SK-N-SH (cell line): ENCODE results near the gene ABLIM2. TPM values are rescaled to one million over a fixed set of nuclear protein-coding genes. Genes with fewer than 3 reads are reported as not detected.

Experiments used
- CTCF ChIA-PET: fragments of 300-600, 350-600 bp; formaldehyde crosslinking; extraction: SDS; loops from one replicate; lab custom pipeline; 2021; lab: Yijun Ruan, JAX
- POLR2A ChIA-PET: fragments of 350-600 bp; sonication (Branson Sonifier 250); formaldehyde crosslinking; extraction: SDS; loops from one replicate; lab custom pipeline; 2020; ENCODE audit warnings: antibody characterized with exemption, inconsistent platforms; lab: Yijun Ruan, JAX
- DNase-seq: peaks from one replicate; pipeline ENCODE4 v3.0.0; 2012
- H2AFZ ChIP-seq: fragments of 200-600 bp; sonication (generic); 2 replicates; pipeline ENCODE4 v1.8.1; 2016; ENCODE audit warnings: antibody characterized with exemption, mild to moderate bottlenecking, low read depth
- H3F3A ChIP-seq: fragments of 200-600 bp; sonication (generic); replicated peaks from 2 replicates; pipeline ENCODE3; 2016; ENCODE audit warnings: antibody characterized with exemption, mild to moderate bottlenecking; ENCODE audit not compliant: insufficient read depth
- H3K27ac ChIP-seq, 2 experiments: fragments of 200-500 bp in 1 of 2; fragments of 200-600 bp in 1 of 2; sonication (Bioruptor generic) in 1 of 2; sonication (generic), shearing (Covaris generic) in 1 of 2; 2 replicates each; pipeline versions ENCODE4 v1.5.1 to v1.6.1; 2014 to 2016; ENCODE audit warnings: low read depth in 2 of 2, inconsistent platforms in 1 of 2, low read length in 1 of 2, mild to moderate bottlenecking in 1 of 2, mixed read lengths in 1 of 2
- H3K27me3 ChIP-seq: fragments of 200-600 bp; sonication (generic), shearing (Covaris generic); 2 replicates; pipeline ENCODE4 v1.6.1; 2016; ENCODE audit warnings: mixed run types; ENCODE audit not compliant: insufficient read depth
- H3K36me3 ChIP-seq, 2 experiments: fragments of 200-500 bp in 1 of 2; fragments of 200-600 bp in 1 of 2; sonication (Bioruptor generic) in 1 of 2; sonication (generic) in 1 of 2; replicated peaks in 1 of 2; 2 replicates each; pipeline versions ENCODE3 to v1.5.1; 2014 to 2016; ENCODE audit warnings: low read length in 1 of 2, mild to moderate bottlenecking in 1 of 2; ENCODE audit not compliant: insufficient read depth in 2 of 2, control insufficient read depth in 1 of 2
- H3K4me1 ChIP-seq, 2 experiments: fragments of 200-500 bp in 1 of 2; fragments of 200-600 bp in 1 of 2; sonication (Bioruptor generic) in 1 of 2; sonication (generic), shearing (Covaris generic) in 1 of 2; 2 replicates each; pipeline versions ENCODE4 v1.5.1 to v1.6.1; 2014 to 2016; ENCODE audit warnings: low read depth in 1 of 2, low read length in 1 of 2, mixed run types in 1 of 2; ENCODE audit not compliant: insufficient read depth in 2 of 2, control insufficient read depth in 1 of 2
- H3K4me2 ChIP-seq: fragments of 200-600 bp; sonication (generic), shearing (Covaris generic); 2 replicates; pipeline ENCODE4 v1.6.1; 2017; ENCODE audit warnings: mixed run types
- H3K4me3 ChIP-seq, 2 experiments: fragments of 200-500 bp in 1 of 2; fragments of 200-600 bp in 1 of 2; sonication (Bioruptor generic) in 1 of 2; sonication (generic), shearing (Covaris generic) in 1 of 2; 2 replicates each; pipeline versions ENCODE4 v1.5.1 to v1.8.1; 2014 to 2016; ENCODE audit warnings: low read depth in 2 of 2, inconsistent platforms in 1 of 2, low read length in 1 of 2, mild to moderate bottlenecking in 1 of 2, mixed read lengths in 1 of 2, moderate library complexity in 1 of 2
- H3K79me2 ChIP-seq: fragments of 200-600 bp; sonication (generic); 2 replicates; pipeline ENCODE4 v1.8.1; 2017; ENCODE audit warnings: mild to moderate bottlenecking; ENCODE audit not compliant: insufficient read depth
- H3K9ac ChIP-seq: fragments of 200-600 bp; sonication (generic); 2 replicates; pipeline ENCODE4 v1.6.1; 2017; ENCODE audit warnings: mixed run types
- H3K9me2 ChIP-seq: fragments of 200-600 bp; sonication (generic); 2 replicates; pipeline ENCODE4 v1.6.1; 2017; ENCODE audit warnings: mixed run types
- H3K9me3 ChIP-seq: fragments of 200-600 bp; sonication (generic); 2 replicates; pipeline ENCODE4 v1.6.1; 2017; ENCODE audit warnings: mixed run types, mild to moderate bottlenecking, moderate library complexity
- H4K20me1 ChIP-seq: fragments of 200-600 bp; sonication (generic); 2 replicates; pipeline ENCODE4 v1.6.1; 2017; ENCODE audit warnings: mild to moderate bottlenecking, mixed run types; ENCODE audit not compliant: insufficient read depth
- CHD2 ChIP-seq: fragments of 150-350 bp; IDR thresholded peaks from 2 replicates; pipeline ENCODE4 v1.6.1; 2018; ENCODE audit warnings: low read length; ENCODE audit not compliant: partially characterized antibody
- EZH2phosphoT487 ChIP-seq: fragments of 200-600 bp; sonication (generic); IDR thresholded peaks from 2 replicates; pipeline ENCODE4 v1.6.1; 2017; ENCODE audit warnings: low read depth, mixed run types, mild to moderate bottlenecking, antibody characterized with exemption, moderate library complexity, borderline replicate concordance
- FOSL2 ChIP-seq: IDR thresholded peaks from 2 replicates; pipeline ENCODE4 v1.4.0; 2012; ENCODE audit warnings: low read depth, mild to moderate bottlenecking, moderate library complexity, borderline replicate concordance
- FOXJ3 ChIP-seq: sonication (generic); formaldehyde crosslinking; IDR thresholded peaks from 2 replicates; pipeline ENCODE4 v1.5.1; 2020; ENCODE audit warnings: mild to moderate bottlenecking, missing genetic modification reagents
- FOXM1 ChIP-seq: IDR thresholded peaks from 2 replicates; pipeline ENCODE4 v1.4.0; 2012; ENCODE audit warnings: low read depth, mild to moderate bottlenecking
- GABPA ChIP-seq: IDR thresholded peaks from 2 replicates; pipeline ENCODE4 v1.4.0; 2012; ENCODE audit warnings: low read depth, mild to moderate bottlenecking
- GATA2 ChIP-seq: sonication (generic); formaldehyde crosslinking; IDR thresholded peaks from 2 replicates; pipeline ENCODE4 v1.5.0; 2020; ENCODE audit warnings: mild to moderate bottlenecking, missing genetic modification reagents
- JUND ChIP-seq: IDR thresholded peaks from 2 replicates; pipeline ENCODE4 v1.4.0; 2012
- MEF2A ChIP-seq: IDR thresholded peaks from 2 replicates; pipeline ENCODE4 v1.4.0; 2012; ENCODE audit warnings: low read depth, borderline replicate concordance
- NFIC ChIP-seq: IDR thresholded peaks from 2 replicates; pipeline ENCODE4 v1.4.0; 2012; ENCODE audit warnings: borderline replicate concordance
- NRF1 ChIP-seq: IDR thresholded peaks from 2 replicates; pipeline ENCODE4 v1.6.1; 2012; ENCODE audit warnings: low read depth, mild to moderate bottlenecking, low read length
- RCOR1 ChIP-seq: fragments of 150-350 bp; IDR thresholded peaks from 2 replicates; pipeline ENCODE4 v1.6.1; 2017; ENCODE audit warnings: antibody characterized with exemption, low read length
- SIN3A ChIP-seq: IDR thresholded peaks from 2 replicates; pipeline ENCODE4 v1.6.1; 2012; ENCODE audit warnings: low read depth, mild to moderate bottlenecking, low read length, moderate library complexity, borderline replicate concordance
- TCF12 ChIP-seq: IDR thresholded peaks from 2 replicates; pipeline ENCODE4 v1.4.0; 2012
- TEAD4 ChIP-seq: IDR thresholded peaks from 2 replicates; pipeline ENCODE4 v1.4.0; 2012; ENCODE audit warnings: mild to moderate bottlenecking, borderline replicate concordance; ENCODE audit not compliant: insufficient read depth
- YY1 ChIP-seq: IDR thresholded peaks from 2 replicates; pipeline ENCODE4 v1.4.0; 2012; ENCODE audit warnings: low read depth, mild to moderate bottlenecking
- WGBS: methylation state at CpG from one replicate; pipeline ENCODE4 v1.1.6; 2017; ENCODE audit warnings: low lambda C conversion rate; 5-methylcytosine and 5-hydroxymethylcytosine counted together
- polyA plus RNA-seq, 3 experiments: library from polyadenylated mRNA; depleted of rRNA; stranded (reverse); fragments of >200 nt; gene quantifications; 2 replicates each; pipeline ENCODE4 v1.2.3, GENCODE V29; 2012
- TF ChIP-seq, protein P1 (sequence below): IDR thresholded peaks from 2 replicates; pipeline ENCODE4; 2012
- TF ChIP-seq, protein P2 (sequence below): fragments of 150-350 bp; IDR thresholded peaks from 2 replicates; pipeline ENCODE4 v1.6.1; 2017; ENCODE audit warnings: antibody characterized with exemption, low read length, low read depth, borderline replicate concordance
- TF ChIP-seq, protein P3 (sequence below): IDR thresholded peaks from 2 replicates; pipeline ENCODE4 v1.4.0; 2012; ENCODE audit warnings: low read depth
- TF ChIP-seq, protein P4 (sequence below): IDR thresholded peaks from 2 replicates; pipeline ENCODE4 v1.4.0; 2012; ENCODE audit warnings: low read depth, borderline replicate concordance

Gene ABLIM2
- polyA plus RNA-seq, 1 of the 3 experiments (the other 2 are of a cell fraction) = 0.53 TPM

DNA sequence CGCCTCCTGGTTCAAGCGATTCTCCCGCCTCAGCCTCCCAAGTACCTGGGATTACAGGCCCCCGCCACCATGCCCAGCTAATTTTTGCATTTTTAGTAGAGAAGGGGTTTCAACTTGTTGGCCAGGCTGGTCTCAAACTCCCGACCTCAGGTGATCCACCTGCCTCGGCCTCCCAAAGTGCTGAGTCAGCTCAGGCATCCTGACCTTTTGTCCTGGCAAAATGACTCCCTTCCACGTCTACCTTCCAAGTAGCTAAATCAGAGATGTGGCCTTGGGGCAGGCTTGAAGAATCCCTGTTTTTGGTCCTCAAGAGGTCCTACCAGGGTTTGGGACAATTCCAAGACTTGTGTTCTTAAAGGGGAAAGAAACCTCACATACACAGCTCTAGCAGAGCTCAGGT lies 231.8 kb downstream of the ABLIM2 start:
- WGBS = 95% methylated on average over 7 of the region's 7 CpGs
- Histone ChIP-seq H3K27ac (no peak overlapping the region), H4K20me1 (peaks cover 100% of the 10 kb centered on the region), H3K79me2 (peaks cover 100% of the 10 kb centered on the region), H3K9me3 (no peaks in the 10 kb centered on the region), H3K27me3 (no peaks in the 10 kb centered on the region), H3K9me2 (no peaks in the 10 kb centered on the region), H3K4me1 (peaks cover 21 to 24% of the 10 kb centered on the region in 2 experiments; a peak in 3 of 4 replicates), H2AFZ (no peak overlapping the region), H3K4me3 (no peak overlapping the region), H3K36me3 (peaks cover 0 to 34% of the 10 kb centered on the region in 2 experiments), H3K4me2 (0 out of 2 replicates have a peak overlapping the region, but pooled peaks have one; percentile 6), H3K9ac (no peak overlapping the region), H3F3A (peaks cover 33% of the 10 kb centered on the region)
- no peak for DNase-seq
- TF ChIP-seq TEAD4 (no peak), MEF2A (no peak), EZH2phosphoT487 (no peak), SIN3A (no peak), RCOR1 (no peak), FOXJ3 (CRISPR knock-in tag) (no peak), TCF12 (no peak), GABPA (no peak), GATA2 (CRISPR knock-in tag) (no peak), FOSL2 (no peak), CHD2 (no peak), NFIC (no peak), FOXM1 (no peak), YY1 (no peak), JUND (no peak), NRF1 (no peak)
- TF ChIP-seq, protein P1, sequence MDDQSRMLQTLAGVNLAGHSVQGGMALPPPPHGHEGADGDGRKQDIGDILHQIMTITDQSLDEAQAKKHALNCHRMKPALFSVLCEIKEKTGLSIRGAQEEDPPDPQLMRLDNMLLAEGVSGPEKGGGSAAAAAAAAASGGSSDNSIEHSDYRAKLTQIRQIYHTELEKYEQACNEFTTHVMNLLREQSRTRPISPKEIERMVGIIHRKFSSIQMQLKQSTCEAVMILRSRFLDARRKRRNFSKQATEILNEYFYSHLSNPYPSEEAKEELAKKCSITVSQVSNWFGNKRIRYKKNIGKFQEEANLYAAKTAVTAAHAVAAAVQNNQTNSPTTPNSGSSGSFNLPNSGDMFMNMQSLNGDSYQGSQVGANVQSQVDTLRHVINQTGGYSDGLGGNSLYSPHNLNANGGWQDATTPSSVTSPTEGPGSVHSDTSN = no peak
- TF ChIP-seq, protein P2, sequence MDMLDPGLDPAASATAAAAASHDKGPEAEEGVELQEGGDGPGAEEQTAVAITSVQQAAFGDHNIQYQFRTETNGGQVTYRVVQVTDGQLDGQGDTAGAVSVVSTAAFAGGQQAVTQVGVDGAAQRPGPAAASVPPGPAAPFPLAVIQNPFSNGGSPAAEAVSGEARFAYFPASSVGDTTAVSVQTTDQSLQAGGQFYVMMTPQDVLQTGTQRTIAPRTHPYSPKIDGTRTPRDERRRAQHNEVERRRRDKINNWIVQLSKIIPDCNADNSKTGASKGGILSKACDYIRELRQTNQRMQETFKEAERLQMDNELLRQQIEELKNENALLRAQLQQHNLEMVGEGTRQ = no peak
- TF ChIP-seq, protein P3, sequence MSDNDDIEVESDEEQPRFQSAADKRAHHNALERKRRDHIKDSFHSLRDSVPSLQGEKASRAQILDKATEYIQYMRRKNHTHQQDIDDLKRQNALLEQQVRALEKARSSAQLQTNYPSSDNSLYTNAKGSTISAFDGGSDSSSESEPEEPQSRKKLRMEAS = no peak
- TF ChIP-seq, protein P4, sequence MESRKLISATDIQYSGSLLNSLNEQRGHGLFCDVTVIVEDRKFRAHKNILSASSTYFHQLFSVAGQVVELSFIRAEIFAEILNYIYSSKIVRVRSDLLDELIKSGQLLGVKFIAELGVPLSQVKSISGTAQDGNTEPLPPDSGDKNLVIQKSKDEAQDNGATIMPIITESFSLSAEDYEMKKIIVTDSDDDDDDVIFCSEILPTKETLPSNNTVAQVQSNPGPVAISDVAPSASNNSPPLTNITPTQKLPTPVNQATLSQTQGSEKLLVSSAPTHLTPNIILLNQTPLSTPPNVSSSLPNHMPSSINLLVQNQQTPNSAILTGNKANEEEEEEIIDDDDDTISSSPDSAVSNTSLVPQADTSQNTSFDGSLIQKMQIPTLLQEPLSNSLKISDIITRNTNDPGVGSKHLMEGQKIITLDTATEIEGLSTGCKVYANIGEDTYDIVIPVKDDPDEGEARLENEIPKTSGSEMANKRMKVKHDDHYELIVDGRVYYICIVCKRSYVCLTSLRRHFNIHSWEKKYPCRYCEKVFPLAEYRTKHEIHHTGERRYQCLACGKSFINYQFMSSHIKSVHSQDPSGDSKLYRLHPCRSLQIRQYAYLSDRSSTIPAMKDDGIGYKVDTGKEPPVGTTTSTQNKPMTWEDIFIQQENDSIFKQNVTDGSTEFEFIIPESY = no peak
- CTCF ChIA-PET = interaction anchor here (0.8 to 11.3 kb wide), 8 partner anchors 17 to 165 kb away, joined by 3 to 231 read pairs (median 16); no protein-coding TSS in a partner anchor
- POLR2A ChIA-PET = no interaction called here
